ENCODE measurements around the gene CYB5A. TPM values are rescaled to one million over a fixed set of nuclear protein-coding genes. Genes with fewer than 3 reads are reported as not detected.
A peak's percentile ranks its signal among the peaks of the same experiment; 100 is the strongest.

The CYB5A gene
- total RNA-seq, 1 experiment from 2014 or later, result 24.2 TPM

DNA sequence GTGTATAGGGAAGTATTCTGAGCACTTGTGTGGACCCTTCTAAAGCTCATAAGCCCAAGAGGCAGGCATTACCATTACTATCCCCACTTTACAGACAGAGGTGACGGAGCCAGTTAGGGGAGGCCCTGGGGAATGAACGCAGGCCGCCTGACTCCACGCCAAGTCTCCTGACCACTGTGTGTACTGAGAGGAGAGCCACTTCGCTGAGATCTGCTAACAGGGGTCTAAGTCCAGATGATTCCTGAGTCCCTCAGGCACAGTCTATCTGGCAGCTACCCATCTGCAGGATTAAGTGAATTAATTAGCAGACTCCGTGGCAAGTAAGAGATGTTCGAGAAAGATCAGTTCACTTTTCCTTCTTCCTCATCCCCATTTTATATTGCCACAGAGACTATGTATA lies 13.7 kb downstream of the CYB5A start:
- no peak for DNase-seq (ENCODE audit: low read depth)

DNA sequence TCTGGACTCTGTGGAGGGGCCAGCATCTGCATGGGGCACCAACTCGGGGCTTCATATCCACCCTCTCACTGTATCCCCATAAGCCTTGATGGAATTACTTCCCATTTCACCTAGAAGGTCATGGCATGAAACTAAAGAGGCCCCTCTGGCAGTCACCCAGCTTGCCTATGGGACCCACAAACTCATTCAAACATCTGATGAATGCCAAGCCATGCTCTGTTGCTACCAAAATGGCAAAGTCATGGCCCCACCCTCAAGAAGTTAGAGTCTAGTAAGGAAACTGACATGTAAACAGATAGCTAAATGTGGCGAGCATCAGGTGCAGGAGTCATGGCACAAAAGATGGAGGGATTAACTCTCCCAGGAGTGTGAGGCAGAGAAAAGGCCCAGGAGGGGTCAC lies 14.5 kb downstream of the CYB5A start:
- DNase-seq (ENCODE audit: low read depth), result no peak

DNA sequence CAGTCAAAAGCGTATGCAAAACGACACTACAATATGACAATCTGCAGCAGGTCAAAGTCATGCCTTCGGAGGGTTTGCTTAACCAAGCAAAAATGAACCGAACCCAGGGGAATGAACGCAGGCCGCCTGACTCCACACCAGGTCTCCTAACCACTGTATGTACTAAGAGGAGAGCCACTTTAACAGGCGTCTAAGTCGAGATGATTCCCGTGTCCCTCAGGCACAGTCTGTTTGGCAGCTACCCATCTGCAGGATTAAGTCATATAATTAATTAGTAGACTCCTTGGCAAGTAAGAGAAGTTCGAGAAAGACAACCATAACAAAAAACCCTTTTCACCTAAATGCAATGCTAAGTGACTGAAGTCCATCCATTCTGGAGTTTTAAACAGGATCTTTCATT lies 15.2 kb downstream of the CYB5A start:
- DNase-seq (ENCODE audit: low read depth), result no peak

GRCh38 chr18:74275736-74276135 lies 16.0 kb downstream of the CYB5A start:
- DNase-seq (ENCODE audit: low read depth), result no peak

DNA sequence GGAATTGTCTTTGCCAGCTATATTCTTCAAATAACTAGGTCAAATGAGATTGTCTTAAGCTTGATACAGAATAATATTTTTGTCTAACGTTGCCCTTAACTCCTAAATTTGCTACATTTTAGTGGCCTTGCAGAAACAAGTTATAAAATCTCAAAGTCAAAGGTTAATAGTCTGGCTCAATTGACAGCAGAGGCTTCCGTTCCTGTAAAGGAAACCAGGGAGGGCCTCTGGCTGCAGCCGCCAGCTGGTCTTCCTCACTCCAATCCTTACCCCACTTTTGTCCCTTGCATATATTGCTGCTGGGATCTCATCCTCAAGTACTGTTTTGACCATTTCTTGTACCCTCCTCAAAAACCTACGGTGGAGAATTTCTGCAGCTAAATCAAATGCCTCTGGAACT lies 17.1 kb downstream of the CYB5A start:
- DNase-seq (ENCODE audit: low read depth), result no peak

DNA sequence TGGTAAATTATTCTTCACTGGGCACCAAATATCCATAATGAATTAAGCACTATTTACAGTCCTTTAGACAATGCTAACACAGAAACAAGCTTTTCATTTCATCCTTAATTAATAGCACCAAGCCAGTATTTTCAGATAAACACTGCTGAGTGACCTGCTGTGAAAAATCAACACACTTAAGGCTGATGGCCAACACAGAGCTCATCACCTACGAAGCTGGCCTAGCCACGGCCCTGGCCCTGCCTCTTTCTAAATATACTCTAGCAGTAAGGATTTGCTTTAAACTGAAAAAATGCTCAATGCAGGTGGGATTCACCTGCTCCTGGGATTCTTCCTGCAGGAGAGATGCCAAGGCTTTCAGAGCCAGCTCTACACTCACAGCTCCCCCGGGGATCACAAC lies 18.4 kb downstream of the CYB5A start:
- no peak for DNase-seq (ENCODE audit: low read depth)

GRCh38 chr18:74271635-74272034 lies 20.1 kb downstream of the CYB5A start:
- no peak for DNase-seq (ENCODE audit: low read depth)

GRCh38 chr18:74268933-74269620 lies 22.7 kb downstream of the CYB5A start:
- no peak for DNase-seq (ENCODE audit: low read depth)

DNA sequence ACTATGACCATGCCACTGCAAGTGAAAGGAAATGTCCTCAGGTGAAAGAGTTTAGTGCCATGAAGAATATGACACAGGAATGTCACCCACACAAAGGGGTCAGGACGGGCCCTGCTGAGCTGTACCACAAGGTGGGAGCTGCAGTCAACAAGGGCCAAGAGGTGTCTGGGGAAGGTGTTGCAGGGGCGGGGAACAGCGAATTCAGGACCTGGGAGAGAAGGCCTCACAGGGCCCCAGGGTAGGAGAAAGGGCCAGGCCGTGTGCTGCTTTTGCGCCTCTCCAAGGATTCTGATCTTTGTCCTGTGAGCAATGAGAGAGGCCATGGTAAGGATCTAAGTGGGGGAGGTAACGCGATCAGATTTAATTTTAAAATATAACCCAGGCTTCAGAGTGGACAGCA lies 23.6 kb downstream of the CYB5A start:
- DNase-seq (ENCODE audit: low read depth), result no peak

- DNase-seq (ENCODE audit: low read depth), result peak; percentile 66
These were observed 25.6 kb downstream of the CYB5A start for GRCh38 chr18:74266161-74266560.

DNA sequence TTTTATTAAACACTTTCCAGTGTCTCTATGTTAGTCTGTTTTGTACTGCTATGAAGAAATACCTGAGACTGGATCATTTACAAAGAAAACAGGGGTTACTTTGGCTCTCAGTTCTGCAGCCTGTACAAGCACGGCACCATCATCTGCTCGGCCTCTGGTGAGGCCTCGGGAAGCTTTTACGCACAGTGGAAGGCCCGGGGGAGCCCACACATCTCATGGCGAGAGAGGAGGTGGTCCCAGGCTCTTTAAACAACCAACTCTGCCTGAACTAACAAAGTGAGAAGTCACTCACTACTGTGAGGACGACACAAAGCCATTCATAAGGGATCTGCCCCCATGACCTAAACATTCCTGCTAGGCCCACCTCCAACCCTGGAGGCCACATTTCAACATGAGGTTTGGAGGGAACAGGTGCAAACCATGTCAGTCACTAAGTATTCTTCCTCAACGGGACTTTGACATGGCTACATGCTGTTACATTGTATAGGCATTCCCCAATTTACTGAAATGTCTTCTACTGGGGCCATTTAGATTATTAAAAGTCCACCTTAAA lies 26.1 kb downstream of the CYB5A start:
- DNase-seq (ENCODE audit: low read depth), result no peak

- no peak for DNase-seq (ENCODE audit: low read depth)
These were observed 27.3 kb downstream of the CYB5A start for GRCh38 chr18:74264303-74265020.

- no peak for DNase-seq (ENCODE audit: low read depth)
These were observed 30.6 kb downstream of the CYB5A start for GRCh38 chr18:74261053-74261713.

GRCh38 chr18:74259347-74259746 lies 32.4 kb downstream of the CYB5A start:
- DNase-seq (ENCODE audit: low read depth), result no peak

GRCh38 chr18:74257083-74257482 lies 34.7 kb downstream of the CYB5A start:
- DNase-seq (ENCODE audit: low read depth), result no peak

DNA sequence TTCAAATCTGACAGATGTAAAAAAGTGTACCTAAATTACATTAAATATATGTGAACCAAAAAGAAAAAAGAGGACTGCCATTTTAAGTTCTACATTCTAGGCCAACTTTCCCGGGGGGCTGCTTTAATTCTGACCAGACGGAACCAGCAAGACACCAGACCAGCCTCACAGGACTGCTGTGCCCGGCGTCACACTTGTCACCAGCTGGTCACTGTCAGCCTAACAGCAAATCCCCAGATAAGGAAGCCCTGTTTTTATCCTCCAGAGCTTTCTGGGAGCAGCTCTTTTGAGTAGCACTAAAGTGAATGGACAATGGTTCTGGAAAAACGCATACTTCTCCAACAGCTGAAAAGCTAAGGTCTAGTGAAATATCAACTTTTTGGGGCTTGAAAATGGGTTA lies 35.6 kb downstream of the CYB5A start:
- no peak for DNase-seq (ENCODE audit: low read depth)

DNA sequence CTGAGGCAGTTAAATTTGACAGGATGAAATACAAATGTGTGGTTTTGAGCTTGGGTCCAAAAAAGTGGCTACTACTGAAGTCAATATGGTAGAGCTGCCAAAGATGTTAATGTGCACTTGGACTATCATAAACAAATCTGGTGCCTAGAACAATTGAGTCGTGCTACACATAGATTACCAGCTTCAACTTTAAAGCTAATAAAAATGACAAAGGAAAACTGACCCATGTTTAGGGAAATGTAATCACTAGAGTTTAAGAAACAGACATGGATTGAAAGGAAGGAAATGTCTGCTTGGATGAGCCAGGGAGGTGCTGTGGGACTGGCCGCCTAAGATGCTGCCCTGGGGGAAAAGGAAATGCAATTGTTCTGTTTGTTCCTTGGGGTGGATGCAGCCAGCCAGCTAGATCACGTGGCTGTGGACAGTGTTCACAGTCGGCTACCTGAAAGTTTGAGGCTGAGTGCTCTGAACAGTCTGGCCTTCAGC lies 36.6 kb downstream of the CYB5A start:
- no peak for DNase-seq (ENCODE audit: low read depth)

GRCh38 chr18:74252039-74252395 lies 39.7 kb downstream of the CYB5A start:
- peak; percentile 18 for DNase-seq (ENCODE audit: low read depth)

DNA sequence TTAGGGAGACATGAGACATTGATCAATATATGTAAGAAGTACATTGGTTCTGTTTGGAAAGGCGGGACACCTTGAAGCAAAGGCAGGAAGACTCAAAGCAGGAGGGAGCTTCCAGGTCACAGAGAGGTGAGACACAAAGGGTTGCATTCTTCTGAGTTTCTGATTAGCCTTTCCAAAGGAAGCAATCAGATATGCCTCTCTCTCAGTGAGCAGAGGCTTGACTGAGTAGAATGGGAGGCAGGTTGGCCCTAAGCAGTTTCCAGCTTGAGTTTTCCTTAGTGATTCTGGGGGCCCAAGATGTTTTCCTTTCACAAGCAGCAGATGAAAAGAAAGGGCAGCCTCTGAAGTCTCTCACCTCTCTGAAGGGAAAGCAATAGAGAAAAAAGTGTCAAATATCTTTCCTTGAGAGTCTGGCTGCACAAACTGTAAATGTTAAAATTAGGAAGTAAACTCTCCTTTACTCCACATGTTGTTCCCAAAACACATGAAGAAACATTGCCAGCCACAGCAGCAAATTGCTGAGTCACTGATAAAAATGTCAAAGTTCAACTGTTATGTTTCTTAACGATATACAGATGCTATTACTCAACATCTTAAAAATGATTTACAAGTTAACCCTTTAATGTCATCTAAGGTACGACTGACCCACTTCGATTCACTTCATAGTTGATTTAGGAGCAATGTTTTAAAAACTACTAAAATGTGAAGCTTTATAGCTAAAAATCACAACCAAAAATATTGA lies 40.3 kb downstream of the CYB5A start:
- DNase-seq (ENCODE audit: low read depth), result no peak

DNA sequence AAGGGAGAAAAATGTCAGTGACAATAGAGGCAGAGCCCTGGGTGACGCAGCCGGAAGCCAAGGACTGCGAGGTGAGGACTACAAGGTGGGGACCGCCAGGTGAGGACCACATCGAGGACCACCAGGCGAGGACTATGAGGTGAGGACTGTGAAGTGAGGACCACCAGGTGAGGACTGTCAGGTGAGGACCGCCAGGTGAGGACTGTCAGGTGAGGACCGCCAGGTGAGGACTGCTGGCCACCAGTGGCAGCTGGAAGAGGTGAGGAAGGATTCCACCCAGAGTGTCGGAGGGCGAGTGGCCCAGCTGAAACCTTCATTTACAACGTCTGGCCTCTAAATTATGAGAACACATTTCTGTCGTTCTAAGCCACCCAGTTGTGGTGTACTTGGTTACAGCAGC lies 41.6 kb downstream of the CYB5A start:
- no peak for DNase-seq (ENCODE audit: low read depth)

GRCh38 chr18:74249181-74249968 lies 42.4 kb downstream of the CYB5A start:
- DNase-seq (ENCODE audit: low read depth), result peak; percentile 64
